ENCODE data around the gene RAC2.
"Not testable (repeated sequence)": the region's sequence is repeated elsewhere in the genome, so short reads cannot be mapped to it uniquely, and the experiment has no call there.

RAC2 gene

DNA sequence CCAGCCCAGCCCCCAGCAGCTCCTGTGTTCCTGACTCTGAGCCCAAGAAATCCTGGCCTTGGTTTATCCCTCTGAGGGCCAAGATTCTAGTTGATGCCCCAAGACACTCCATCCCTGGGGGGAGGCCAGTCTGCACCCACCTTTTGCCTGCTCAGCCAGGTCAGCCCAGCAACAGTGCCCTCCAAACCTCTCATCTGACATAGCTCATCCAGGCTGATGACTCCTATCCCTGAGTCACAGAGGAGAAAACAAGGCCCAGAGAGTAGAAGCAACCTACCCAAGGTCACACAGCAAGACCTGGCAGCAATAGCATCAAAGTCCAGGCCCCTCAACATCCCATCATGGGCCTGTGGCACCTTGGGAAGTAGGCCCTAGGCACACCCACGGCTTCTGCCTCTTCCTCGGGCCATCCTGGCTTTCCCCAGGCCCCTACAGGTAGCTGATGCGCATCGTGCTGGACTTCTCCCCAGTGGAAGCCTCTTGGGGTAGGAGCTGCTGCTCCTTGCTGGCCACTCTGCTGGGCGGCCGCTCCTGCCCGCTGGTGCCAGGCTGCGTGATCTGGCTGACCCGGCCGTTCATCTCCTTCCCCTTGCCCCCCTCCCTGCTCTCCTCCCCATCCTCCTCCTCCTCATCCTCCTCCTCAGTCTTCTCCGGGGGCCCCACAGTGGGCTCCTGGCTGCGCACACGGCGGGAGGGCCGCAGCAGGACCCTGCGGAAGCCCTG is 37.8 kb downstream of the RAC2 start:
- no peak for DNase-seq (ENCODE audit: low read depth)

DNA sequence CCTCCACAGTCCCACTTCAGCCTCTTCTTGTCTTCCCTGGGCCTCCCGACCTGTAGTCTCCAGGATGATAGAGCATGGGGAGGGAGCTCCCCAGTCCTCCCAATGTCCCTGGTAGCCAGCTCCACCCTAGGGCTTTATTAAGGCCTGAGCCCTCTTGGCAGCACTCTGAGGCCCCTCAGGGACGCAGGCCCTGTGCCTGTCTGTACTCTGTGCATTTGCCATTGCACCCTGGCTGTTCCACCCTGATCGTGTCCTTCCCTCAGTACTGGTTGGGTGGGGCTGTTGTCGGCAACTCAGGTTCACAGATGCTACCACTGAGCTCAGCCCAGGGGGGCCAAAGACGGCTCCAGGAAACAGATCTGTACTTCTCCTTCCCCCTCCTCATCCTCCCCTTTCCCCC is 39.0 kb downstream of the RAC2 start:
- no peak for DNase-seq (ENCODE audit: low read depth)

GRCh38 chr22:37204045-37204655 is 39.9 kb downstream of the RAC2 start:
- no peak for DNase-seq (ENCODE audit: low read depth)

GRCh38 chr22:37203354-37204044 is 40.6 kb downstream of the RAC2 start:
- no peak for DNase-seq (ENCODE audit: low read depth)

DNA sequence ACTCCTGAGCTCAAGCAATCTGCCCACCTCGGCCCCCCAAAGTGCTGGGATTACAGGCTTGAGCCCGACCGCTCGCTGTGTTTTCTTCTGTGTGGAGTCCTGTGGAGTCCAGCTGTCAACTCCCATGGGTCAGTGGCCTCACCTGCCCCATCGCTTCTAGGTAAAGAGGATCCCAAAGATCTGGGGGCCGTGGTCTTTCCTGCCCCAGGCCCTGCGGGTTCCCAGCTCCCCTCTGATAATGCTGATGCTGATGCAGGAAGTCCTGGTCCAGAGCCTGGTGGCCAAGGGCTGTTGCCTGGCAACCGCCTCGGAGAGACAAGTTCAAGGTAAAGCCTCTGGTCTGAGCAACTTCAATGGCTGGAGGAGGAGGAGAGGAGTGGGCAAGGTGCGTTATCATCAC is 41.4 kb downstream of the RAC2 start:
- DNase-seq (ENCODE audit: low read depth) = no peak

- no peak for DNase-seq (ENCODE audit: low read depth)
Measured at GRCh38 chr22:37202001-37202555, 42.0 kb downstream of the RAC2 start.

DNA sequence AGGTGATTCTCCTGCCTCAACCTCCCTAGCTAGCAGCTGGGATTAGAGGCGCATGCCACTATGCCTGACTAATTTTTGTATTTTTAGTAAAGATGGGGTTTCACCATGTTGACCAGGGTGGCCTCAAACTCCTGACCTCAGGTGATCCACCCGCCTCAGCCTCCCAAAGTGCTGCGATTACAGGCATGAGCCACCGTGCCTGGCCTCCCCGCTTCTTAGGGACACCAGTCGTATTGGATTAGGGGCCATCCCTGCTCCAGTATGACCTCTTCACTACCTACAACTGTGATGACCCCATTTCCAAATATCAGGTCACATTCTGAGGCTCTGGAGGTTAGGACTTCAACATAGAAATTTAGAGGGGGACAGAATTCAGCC is 42.6 kb downstream of the RAC2 start:
- not testable (repeated sequence) for DNase-seq (ENCODE audit: low read depth)

GRCh38 chr22:37199760-37200108 is 44.3 kb downstream of the RAC2 start:
- no peak for DNase-seq (ENCODE audit: low read depth)

- DNase-seq (ENCODE audit: low read depth) = peak; percentile 100
Measured at GRCh38 chr22:37199103-37199759, 44.8 kb downstream of the RAC2 start.

DNA sequence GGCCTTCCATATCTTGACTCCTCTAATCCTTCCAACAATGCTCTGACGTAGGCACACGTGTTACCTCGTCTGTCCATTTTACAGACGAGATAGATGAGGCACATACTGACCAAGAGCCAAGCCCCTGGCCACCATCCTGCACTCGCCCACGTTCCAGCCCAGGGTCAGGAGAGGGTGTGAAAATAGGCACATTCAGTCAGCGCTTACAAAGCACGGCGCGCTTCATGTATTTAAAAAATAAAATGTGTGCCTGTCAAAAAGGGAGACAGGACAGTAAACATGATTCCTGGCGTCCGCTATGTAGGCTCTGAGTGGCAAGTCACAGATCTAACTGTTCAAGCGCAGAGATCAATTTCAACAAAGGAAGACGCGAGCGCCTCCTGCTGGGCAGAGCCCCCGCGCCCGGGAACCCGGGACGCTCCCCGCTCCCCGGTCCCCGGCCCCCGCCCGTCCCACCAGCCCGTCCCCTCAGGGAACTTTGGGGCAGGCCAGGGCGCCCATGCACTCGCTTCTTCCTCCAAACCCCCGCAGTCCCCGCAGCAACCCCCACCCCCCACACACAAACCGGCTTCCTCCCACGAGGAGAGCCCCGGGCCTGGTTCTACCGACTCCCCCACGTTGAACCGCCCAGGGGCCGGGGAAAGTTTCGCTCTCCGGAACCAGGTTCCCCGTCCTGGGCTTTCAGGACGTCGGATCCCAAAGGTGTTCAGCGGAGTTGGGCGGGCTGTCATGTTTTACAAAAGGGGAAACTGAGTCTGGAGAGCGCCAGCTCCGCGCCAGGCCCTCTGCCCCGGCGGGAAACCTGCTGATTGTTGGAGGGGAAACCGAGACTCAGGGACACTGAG is 45.6 kb downstream of the RAC2 start:
- DNase-seq (ENCODE audit: low read depth) = peak; percentile 92

GRCh38 chr22:37197451-37198257 is 46.4 kb downstream of the RAC2 start:
- no peak for DNase-seq (ENCODE audit: low read depth)

DNA sequence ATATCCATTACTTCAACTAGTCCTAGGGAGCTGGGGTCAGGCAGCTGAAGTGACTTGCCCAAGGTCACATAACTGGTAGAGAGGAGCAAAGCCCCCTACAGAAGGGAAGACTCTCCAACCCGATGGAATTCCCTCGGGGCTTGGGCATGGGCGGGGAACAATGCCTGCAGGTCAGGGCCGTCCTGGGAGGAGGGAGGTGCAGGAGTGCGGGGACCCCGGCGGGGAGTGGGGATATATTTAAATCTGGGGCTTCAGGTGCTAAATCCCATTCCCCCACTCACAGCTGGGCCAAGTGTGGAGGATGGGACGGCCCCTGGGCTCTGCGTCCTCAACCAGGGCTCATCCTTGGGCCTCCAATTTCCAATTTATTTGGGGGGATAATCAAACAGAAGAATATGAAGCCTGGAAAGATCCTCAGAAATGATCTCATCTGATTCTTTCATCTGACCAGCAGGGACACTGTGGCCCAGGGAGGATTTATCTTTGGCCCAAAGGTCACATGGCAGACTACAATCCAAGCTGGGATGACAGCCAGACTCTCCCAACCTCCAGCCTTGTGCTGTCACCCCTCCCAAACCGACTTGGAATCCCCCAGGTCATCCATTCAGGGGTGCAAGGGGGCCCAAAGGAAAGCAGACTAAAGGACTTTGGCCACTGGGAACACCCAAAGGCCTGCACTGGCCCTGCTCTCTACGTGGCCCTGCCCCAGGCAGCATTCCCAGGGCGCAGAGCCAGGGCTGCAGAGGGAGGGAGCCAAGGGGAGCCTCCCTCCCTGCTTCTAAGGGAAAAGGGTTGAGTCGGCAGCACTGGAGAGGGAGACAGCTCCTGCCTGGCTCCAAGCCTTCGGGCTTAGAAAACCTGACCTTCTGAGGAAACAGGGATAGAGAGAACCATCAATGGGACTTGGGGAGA is 47.3 kb downstream of the RAC2 start:
- no peak for DNase-seq (ENCODE audit: low read depth)

GRCh38 chr22:37195921-37196320 is 48.1 kb downstream of the RAC2 start:
- DNase-seq (ENCODE audit: low read depth) = no peak

DNA sequence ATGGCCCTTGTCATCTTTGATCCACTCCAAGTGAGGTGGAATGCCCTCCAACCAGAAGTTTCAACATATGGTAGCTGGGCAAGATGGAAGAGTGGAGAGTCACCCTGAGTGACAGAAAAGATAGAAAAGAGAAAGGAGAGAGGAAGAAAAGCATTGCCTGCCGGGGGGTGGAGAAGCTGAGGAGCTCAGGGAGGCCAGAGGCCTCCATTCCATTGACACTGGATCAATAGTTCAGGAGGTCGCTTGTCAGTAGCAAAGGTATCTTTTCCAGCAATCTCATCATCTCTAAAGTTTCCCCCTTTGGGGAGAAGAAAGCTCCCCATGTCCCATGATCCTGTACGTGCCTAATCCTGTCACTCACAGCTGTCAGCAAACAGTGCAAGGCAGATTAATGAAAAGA is 49.3 kb downstream of the RAC2 start:
- no peak for DNase-seq (ENCODE audit: low read depth)

DNA sequence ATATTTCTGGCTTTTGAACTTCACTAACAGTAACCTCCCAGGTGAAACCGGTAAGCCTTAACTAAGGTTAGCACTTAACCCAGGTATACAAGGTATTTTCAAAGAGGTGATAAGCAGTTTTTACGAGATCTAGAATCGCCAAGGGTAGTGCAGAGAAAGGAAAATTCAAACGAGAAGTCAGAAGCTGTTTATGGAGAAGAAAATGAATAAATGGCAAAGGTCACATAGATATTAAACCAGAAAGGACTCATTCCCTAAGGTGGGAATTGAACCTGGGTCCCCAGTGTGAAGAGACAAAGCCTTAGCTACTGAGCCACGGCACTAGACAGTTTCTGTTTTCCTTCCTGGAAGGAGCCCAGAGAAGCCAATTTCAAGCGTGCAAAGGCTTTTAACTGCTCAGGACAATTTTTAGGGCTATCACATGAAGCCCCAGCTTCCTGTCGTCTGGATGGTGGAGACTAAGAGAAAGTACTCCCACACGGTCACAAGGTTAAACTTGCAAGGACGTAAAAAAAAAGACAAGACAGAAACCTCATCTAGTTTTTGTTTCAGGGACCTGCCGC is 50.4 kb downstream of the RAC2 start:
- DNase-seq (ENCODE audit: low read depth) = peak; percentile 47

DNA sequence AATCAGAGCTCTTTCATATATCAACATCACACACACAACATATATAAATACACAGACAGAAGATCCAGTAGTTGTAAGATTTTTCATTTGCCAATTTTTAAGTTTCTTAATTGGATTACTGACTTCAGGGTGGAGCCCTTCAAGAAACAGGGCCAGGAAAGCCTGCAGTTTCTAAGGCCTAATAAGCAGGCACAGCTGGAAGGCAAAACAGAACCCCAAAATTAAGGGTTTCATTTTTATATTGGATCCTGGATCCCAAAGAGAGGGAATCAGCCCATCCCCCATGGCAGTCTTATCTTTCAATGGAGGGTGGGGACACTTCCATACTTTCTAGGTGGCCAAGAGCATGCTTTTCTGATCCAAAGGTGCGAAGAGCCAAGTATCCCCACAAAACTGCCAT is 51.3 kb downstream of the RAC2 start:
- no peak for DNase-seq (ENCODE audit: low read depth)

DNA sequence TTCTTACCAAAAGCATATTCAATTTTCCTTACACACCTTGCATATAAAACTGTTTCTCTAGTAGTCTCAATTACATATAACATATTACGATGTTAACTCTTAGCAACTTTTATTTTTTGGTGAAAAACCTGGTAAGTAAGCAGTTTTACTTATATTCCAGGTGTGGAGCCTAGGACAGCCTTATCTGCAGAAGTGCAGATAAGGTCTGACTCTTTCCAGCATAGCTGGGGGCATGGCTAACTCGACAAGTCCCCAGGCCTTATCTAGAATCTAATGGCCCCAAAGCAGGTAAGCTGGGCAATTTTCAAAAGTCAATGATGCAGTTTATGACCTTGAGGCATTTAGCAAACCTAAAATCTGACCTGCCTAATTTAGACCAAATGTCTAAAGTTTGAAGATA is 51.9 kb downstream of the RAC2 start:
- DNase-seq (ENCODE audit: low read depth) = no peak

- DNase-seq (ENCODE audit: low read depth) = no peak
Measured at GRCh38 chr22:37190262-37190780, 53.7 kb downstream of the RAC2 start.

DNA sequence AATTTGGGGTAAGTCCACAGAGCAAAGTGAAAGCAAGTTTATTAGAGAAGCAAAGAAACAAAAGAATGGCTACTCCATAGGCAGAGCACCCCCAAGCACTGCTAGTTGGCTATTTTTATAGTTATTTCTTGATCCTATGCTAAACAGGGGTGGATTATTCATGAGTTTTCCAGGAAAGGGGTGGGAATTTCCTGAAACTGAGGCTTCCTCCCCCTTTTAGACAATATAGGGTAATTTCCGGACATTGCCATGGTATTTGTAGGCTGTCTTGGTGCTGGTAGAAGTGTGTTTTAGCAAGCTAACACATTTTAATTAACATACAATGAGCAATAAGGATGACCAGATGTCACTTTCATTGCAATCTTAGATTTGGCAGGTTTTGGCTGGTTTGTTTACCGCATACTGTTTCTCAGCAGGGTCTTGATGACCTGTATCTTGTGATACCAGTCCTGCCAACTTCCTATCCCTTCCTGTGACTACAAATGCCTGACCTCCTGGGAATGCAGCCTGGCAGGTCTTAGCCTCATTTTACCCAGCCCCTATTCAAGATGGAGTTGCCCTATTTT is 55.1 kb downstream of the RAC2 start:
- no peak for DNase-seq (ENCODE audit: low read depth)

Data from activated T-cell treated with anti-CD3 and anti-CD28 coated beads for 48 hours (primary cell).